ENCODE measurements around the gene FOXJ1. TPM values are rescaled to one million over a fixed set of nuclear protein-coding genes. Genes with fewer than 3 reads are reported as not detected.

FOXJ1 gene
- total RNA-seq, 2 experiments from 2014 or later, result 0.63 to 0.89 TPM

DNA sequence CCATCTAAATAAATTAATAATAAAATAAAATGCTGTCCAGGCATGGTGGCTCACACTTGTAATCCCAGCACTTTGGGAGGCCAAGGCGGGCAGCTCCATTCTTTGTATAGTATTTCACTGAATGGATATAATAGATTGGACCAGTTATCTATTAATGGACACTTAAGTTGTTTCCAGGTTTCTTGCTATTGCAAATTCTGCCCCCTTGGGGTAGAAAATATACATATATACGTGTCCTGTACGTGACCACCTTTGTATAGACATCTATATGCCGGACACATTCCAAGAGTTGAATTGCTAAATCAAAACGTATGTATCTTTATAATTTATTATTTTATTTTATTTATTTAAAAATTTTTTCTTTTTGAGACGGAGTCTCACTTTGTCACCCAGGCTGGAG, 33.5 kb downstream of the FOXJ1 start:
- peaks cover 19% of the 10 kb centered on the region for H3K4me1 Mint-ChIP-seq (ENCODE audit: low read depth)
- H3K4me1 ChIP-seq (ENCODE audit: insufficient read depth, low read length), result peaks cover 17% of the 10 kb centered on the region
- DNase-seq (peak in 3 of 14 experiments; percentile 33 to 50 (median 41)), ATAC-seq (ENCODE audit: poor library complexity) (no peak)
- ChIA-PET CTCF (interaction anchor here (1.5 to 2.1 kb wide), 2 partner anchors 74 to 93 kb away, joined by 5 read pairs; no protein-coding TSS in a partner anchor), POLR2A (interaction anchor here (0.5 kb wide), 1 partner anchor 187 kb away, joined by 3 read pairs; no protein-coding TSS in a partner anchor)
- H3K27me3 Mint-ChIP-seq, result no peaks in the 10 kb centered on the region
- H3K4me3 ChIP-seq (ENCODE audit: low read length), result no peak overlapping the region
- peak; percentile 30 for TF ChIP-seq CTCF (IDR thresholded peaks at IDR 0.05)
- H3K27me3 ChIP-seq (ENCODE audit: control insufficient read depth in 1 of 2, insufficient read depth in 2 of 2, low read length in 2 of 2), result no peaks in the 10 kb centered on the region
- no peak overlapping the region for H3K27ac Mint-ChIP-seq
- H3K36me3 Mint-ChIP-seq (ENCODE audit: low read depth), result peaks cover 14% of the 10 kb centered on the region
- H3K9me3 ChIP-seq (ENCODE audit: control insufficient read depth in 1 of 2, insufficient read depth in 1 of 2, low read length in 2 of 2), result no peaks in the 10 kb centered on the region
- H3K4me3 Mint-ChIP-seq, result no peak overlapping the region
- H3K9me3 Mint-ChIP-seq, result no peaks in the 10 kb centered on the region
- H3K36me3 ChIP-seq (ENCODE audit: insufficient read depth, low read length), result no peaks in the 10 kb centered on the region
- intact Hi-C loops (cut with DNase I, micrococcal nuclease), result loop anchor here in 1 of 2 experiments (5.0 kb wide), 1 partner anchor 95 kb away; no protein-coding TSS in a partner anchor
- no peak overlapping the region for H3K27ac ChIP-seq (ENCODE audit: low read depth in 1 of 2, low read length in 2 of 2)

GRCh38 chr17:76106703-76107102, 34.3 kb downstream of the FOXJ1 start:
- Histone ChIP-seq H3K27ac (ENCODE audit: low read depth in 1 of 2, low read length in 2 of 2) (no peak overlapping the region), H3K4me1 (ENCODE audit: insufficient read depth, low read length) (peaks cover 25% of the 10 kb centered on the region), H3K27me3 (ENCODE audit: control insufficient read depth in 1 of 2, insufficient read depth in 2 of 2, low read length in 2 of 2) (no peaks in the 10 kb centered on the region), H3K4me3 (ENCODE audit: low read length) (no peak overlapping the region), H3K36me3 (ENCODE audit: insufficient read depth, low read length) (peaks cover 4% of the 10 kb centered on the region), H3K9me3 (ENCODE audit: control insufficient read depth in 1 of 2, insufficient read depth in 1 of 2, low read length in 2 of 2) (no peaks in the 10 kb centered on the region)
- no peak overlapping the region for H3K4me3 Mint-ChIP-seq
- no peaks in the 10 kb centered on the region for H3K9me3 Mint-ChIP-seq
- intact Hi-C loops (cut with DNase I, micrococcal nuclease), result loop anchor here in 1 of 2 experiments (5.0 kb wide), 1 partner anchor 94 kb away; no protein-coding TSS in a partner anchor
- no peak for TF ChIP-seq CTCF (IDR thresholded peaks at IDR 0.05)
- H3K36me3 Mint-ChIP-seq (ENCODE audit: low read depth), result peaks cover 18% of the 10 kb centered on the region
- CTCF ChIA-PET, result interaction anchor here (0.9 to 1.5 kb wide), 4 partner anchors 11 to 92 kb away, joined by 3 to 5 read pairs (median 4); no protein-coding TSS in a partner anchor
- no peak overlapping the region for H3K27ac Mint-ChIP-seq
- ATAC-seq (ENCODE audit: poor library complexity) (no peak), DNase-seq (no peak)
- POLR2A ChIA-PET, result interaction anchor here (0.5 to 0.7 kb wide), 2 partner anchors 188 to 344 kb away, joined by 3 read pairs; no protein-coding TSS in a partner anchor
- H3K4me1 Mint-ChIP-seq (ENCODE audit: low read depth), result peaks cover 25% of the 10 kb centered on the region
- no peaks in the 10 kb centered on the region for H3K27me3 Mint-ChIP-seq

- POLR2A ChIA-PET, result interaction anchor here (0.7 to 2.3 kb wide), 4 partner anchors 75 to 169 kb away, joined by 3 to 7 read pairs (median 5); no protein-coding TSS in a partner anchor
- CTCF ChIA-PET, result interaction anchor here (0.6 to 1.1 kb wide), 3 partner anchors 17 to 175 kb away, joined by 3 to 4 read pairs (median 3); no protein-coding TSS in a partner anchor
- Mint-ChIP-seq H3K27ac (peak overlapping the region; percentile 74), H3K4me1 (ENCODE audit: low read depth) (peaks cover 36% of the 10 kb centered on the region), H3K4me3 (peak overlapping the region; percentile 69), H3K36me3 (ENCODE audit: low read depth) (peaks cover 30% of the 10 kb centered on the region), H3K9me3 (no peaks in the 10 kb centered on the region), H3K27me3 (no peaks in the 10 kb centered on the region)
- Histone ChIP-seq H3K9me3 (ENCODE audit: control insufficient read depth in 1 of 2, insufficient read depth in 1 of 2, low read length in 2 of 2) (no peaks in the 10 kb centered on the region), H3K4me3 (ENCODE audit: low read length) (no peak overlapping the region), H3K4me1 (ENCODE audit: insufficient read depth, low read length) (peaks cover 32% of the 10 kb centered on the region), H3K27ac (ENCODE audit: low read depth in 1 of 2, low read length in 2 of 2) (no peak overlapping the region), H3K36me3 (ENCODE audit: insufficient read depth, low read length) (peaks cover 18% of the 10 kb centered on the region), H3K27me3 (ENCODE audit: control insufficient read depth in 1 of 2, insufficient read depth in 2 of 2, low read length in 2 of 2) (no peaks in the 10 kb centered on the region)
- peak in 1 of 14 experiments; percentile 20 for DNase-seq
- ATAC-seq (ENCODE audit: poor library complexity), result no peak
- intact Hi-C loops (cut with DNase I, micrococcal nuclease), result loop anchor here (1.0 to 5.0 kb wide), 6 partner anchors 34 to 397 kb away; partner anchors contain the start of genes PRPSAP1 (in 1 of the 2) and RHBDF2 (in 1 of the 2)
- no peak for TF ChIP-seq CTCF (IDR thresholded peaks at IDR 0.05)
Measured at GRCh38 chr17:76104896-76105231, 36.2 kb downstream of the FOXJ1 start.
